Stimulated activated CD8-positive, alpha-beta memory T cell treated with anti-CD3 and anti-CD28 coated beads, Interleukin-4, amount 100 ng/mL, for 4 hours (primary cell): Measurements from ENCODE around the gene CMTM5.
"Not testable (repeated sequence)": the region's sequence is repeated elsewhere in the genome, so short reads cannot be mapped to it uniquely, and the experiment has no call there.

Experiments
- DNase-seq, 2 donors: peaks; one replicate each; pipeline ENCODE4 v3.0.0-alpha.2; 2020; ENCODE audit warnings: low read depth in 2 of 2, low spot score in 1 of 2

CMTM5 gene

GRCh38 chr14:23377573-23378563 lies 1.0 kb downstream of the CMTM5 start:
- DNase-seq, result no peak

- no peak for DNase-seq
Observed at GRCh38 chr14:23378612-23379220, 1.9 kb downstream of the CMTM5 start.

- peak; percentile 25 to 27 for DNase-seq
Observed at GRCh38 chr14:23379366-23380196, 2.7 kb downstream of the CMTM5 start.

GRCh38 chr14:23380197-23380914 lies 3.5 kb downstream of the CMTM5 start:
- DNase-seq, result no peak

GRCh38 chr14:23380976-23381375 lies 4.1 kb downstream of the CMTM5 start:
- DNase-seq, result no peak

GRCh38 chr14:23381871-23382270 lies 5.0 kb downstream of the CMTM5 start:
- DNase-seq, result no peak

GRCh38 chr14:23382276-23382675 lies 5.4 kb downstream of the CMTM5 start:
- no peak for DNase-seq

GRCh38 chr14:23382731-23383440 lies 6.0 kb downstream of the CMTM5 start:
- no peak for DNase-seq

- DNase-seq, result no peak
Observed at GRCh38 chr14:23384364-23385080, 7.7 kb downstream of the CMTM5 start.

GRCh38 chr14:23385244-23385641 lies 8.4 kb downstream of the CMTM5 start:
- no peak for DNase-seq

GRCh38 chr14:23385642-23386265 lies 8.9 kb downstream of the CMTM5 start:
- DNase-seq, result no peak

GRCh38 chr14:23386266-23386657 lies 9.4 kb downstream of the CMTM5 start:
- DNase-seq, result not testable (repeated sequence)

- no peak for DNase-seq
Observed at GRCh38 chr14:23386999-23387398, 10.2 kb downstream of the CMTM5 start.

- no peak for DNase-seq
Observed at GRCh38 chr14:23387916-23388882, 11.4 kb downstream of the CMTM5 start.

GRCh38 chr14:23388996-23389395 lies 12.2 kb downstream of the CMTM5 start:
- DNase-seq, result no peak

GRCh38 chr14:23389396-23389795 lies 12.6 kb downstream of the CMTM5 start:
- no peak for DNase-seq

- DNase-seq, result not testable (repeated sequence)
Observed at GRCh38 chr14:23389871-23390270, 13.0 kb downstream of the CMTM5 start.

- DNase-seq, result no peak
Observed at GRCh38 chr14:23392613-23393012, 15.8 kb downstream of the CMTM5 start.
